HL-60/S4 treated with phorbol 12-myristate 13-acetate at 8.2 ng/mL for 4 days and 3 days (cell line): Measurements from ENCODE around the gene INHBC.

ENCODE experiments used
- in situ Hi-C: fragments of 300-500 bp; cut with MboI; formaldehyde crosslinking; loops from 2 replicates; pipeline ENCODE4 v1.15.0; 2022; ENCODE audit warnings: low sequenced_read_pairs

INHBC gene

GRCh38 chr12:57500213-57500612, 65.6 kb downstream of the INHBC start:
- in situ Hi-C loops = no loop called here
